HG03045 (cell line): Measurements from ENCODE around the gene USP47.
"Not testable (repeated sequence)": the region's sequence is repeated elsewhere in the genome, so short reads cannot be mapped to it uniquely, and the experiment has no call there.

Source experiments
- ATAC-seq: cut with Tn5 transposase; IDR thresholded peaks from one replicate; pipeline ENCODE4 v1.9.1; 2021; ENCODE audit warnings: mild to moderate bottlenecking, moderate library complexity; ENCODE audit not compliant: unreplicated experiment

The USP47 gene

GRCh38 chr11:11827272-11827671, 14.5 kb upstream of the USP47 start:
- no peak for ATAC-seq

GRCh38 chr11:11831406-11831805, 10.4 kb upstream of the USP47 start:
- ATAC-seq, result not testable (repeated sequence)

GRCh38 chr11:11836676-11837231, 5.0 kb upstream of the USP47 start:
- ATAC-seq, result no peak

- no peak for ATAC-seq
Measured at GRCh38 chr11:11839718-11840117, 2.1 kb upstream of the USP47 start.

GRCh38 chr11:11841116-11841722, 553 bp upstream of the USP47 start:
- ATAC-seq, result peak; percentile 51

- peak; percentile 41 for ATAC-seq
Measured at GRCh38 chr11:11842421-11843008, 743 bp downstream of the USP47 start.

GRCh38 chr11:11843211-11843621, 1.4 kb downstream of the USP47 start:
- ATAC-seq, result no peak

- ATAC-seq, result no peak
Measured at GRCh38 chr11:11843642-11844041, 1.9 kb downstream of the USP47 start.

- no peak for ATAC-seq
Measured at GRCh38 chr11:11844272-11844671, 2.5 kb downstream of the USP47 start.

GRCh38 chr11:11845071-11845470, 3.3 kb downstream of the USP47 start:
- no peak for ATAC-seq

GRCh38 chr11:11845551-11845950, 3.8 kb downstream of the USP47 start:
- ATAC-seq, result no peak

- ATAC-seq, result no peak
Measured at GRCh38 chr11:11847082-11847481, 5.3 kb downstream of the USP47 start.

- peak; percentile 74 for ATAC-seq
Measured at GRCh38 chr11:11848891-11849746, 7.3 kb downstream of the USP47 start.

- no peak for ATAC-seq
Measured at GRCh38 chr11:11850668-11851067, 8.9 kb downstream of the USP47 start.

GRCh38 chr11:11856638-11857037, 14.9 kb downstream of the USP47 start:
- ATAC-seq, result no peak

GRCh38 chr11:11857769-11858168, 16.0 kb downstream of the USP47 start:
- no peak for ATAC-seq

GRCh38 chr11:11858676-11859075, 16.9 kb downstream of the USP47 start:
- no peak for ATAC-seq

GRCh38 chr11:11860103-11860979, 18.6 kb downstream of the USP47 start:
- no peak for ATAC-seq

- ATAC-seq, result no peak
Measured at GRCh38 chr11:11862999-11863398, 21.2 kb downstream of the USP47 start.

GRCh38 chr11:11864332-11864731, 22.6 kb downstream of the USP47 start:
- no peak for ATAC-seq

- no peak for ATAC-seq
Measured at GRCh38 chr11:11864803-11865202, 23.0 kb downstream of the USP47 start.
